Peyer's patch (tissue), 4 donors: ENCODE results near the gene THBS1. TPM values are rescaled to one million over a fixed set of nuclear protein-coding genes. Genes with fewer than 3 reads are reported as not detected.
A peak's percentile ranks its signal among the peaks of the same experiment; 100 is the strongest.

Experiments used
- DNase-seq, 3 donors: peaks; one replicate each; pipeline ENCODE4 v3.0.0-alpha.2; 2017 to 2019
- H3K27ac ChIP-seq, 4 donors: fragments of 200-600 bp; sonication (generic); one replicate each; pipeline ENCODE4 v1.5.1; 2016 to 2019
- H3K27me3 ChIP-seq, 2 donors: fragments of 200-600 bp; sonication (generic); one replicate each; pipeline ENCODE4 v1.5.1; 2019
- H3K36me3 ChIP-seq, 3 donors: fragments of 200-600 bp; sonication (generic); one replicate each; pipeline ENCODE4 v1.5.1; 2016 to 2019
- H3K4me1 ChIP-seq, 4 donors: fragments of 200-600 bp; sonication (generic); one replicate each; pipeline ENCODE4 v1.5.1; 2016 to 2019
- H3K4me3 ChIP-seq, 4 donors: fragments of 200-600 bp; sonication (generic); 1 replicate in 3 of 4; 2 replicates in 1 of 4; pipeline ENCODE4 v1.5.1; 2016 to 2019; ENCODE audit warnings: mild to moderate bottlenecking in 1 of 4
- H3K9me3 ChIP-seq, 4 donors: fragments of 200-600 bp; sonication (generic); one replicate each; pipeline ENCODE4 v1.5.1; 2016 to 2019; ENCODE audit warnings: mild to moderate bottlenecking in 1 of 4
- CTCF ChIP-seq, 6 experiments: fragments of 450-650 bp in 4 of 6; fragments of 200-600 bp in 2 of 6; sonication (generic) in 1 of 6; IDR thresholded peaks; one replicate each; pipeline ENCODE4 v1.5.1; 2017 to 2019; ENCODE audit warnings: antibody characterized with exemption in 6 of 6, mild to moderate bottlenecking in 3 of 6, moderate library complexity in 1 of 6
- POLR2A ChIP-seq, 2 donors: fragments of 450-650 bp; IDR thresholded peaks; one replicate each; pipeline ENCODE4 v1.5.1; 2017; ENCODE audit warnings: antibody characterized with exemption in 2 of 2, mild to moderate bottlenecking in 2 of 2, moderate library complexity in 2 of 2
- total RNA-seq, 4 donors: library from RNA; depleted of rRNA; stranded (reverse); fragments of >200 nt; gene quantifications; one replicate each; pipeline ENCODE4 v1.1.0, GENCODE V29; 2016

Gene THBS1
- total RNA-seq = 100 to 1,000 TPM in 3 of 4 donors, 10 to 100 TPM in 1; 68.7 to 784 (median 139) TPM

GRCh38 chr15:39580485-39581241, at the start of gene THBS1:
Gene THBS1 (plus strand): TSS chr15:39581079. CDS start chr15:39581858, 779 bp downstream.
- peaks cover 0 to 41% (median 0%) of the 10 kb centered on the region in 4 donors for H3K4me1 ChIP-seq
- H3K4me3 ChIP-seq = peak within 1 kb of the TSS; percentile 37 to 79 (median 60)
- TF ChIP-seq CTCF (IDR thresholded peaks at IDR 0.05) (no peak), POLR2A (IDR thresholded peaks at IDR 0.05) (peak; percentile 89 to 94)
- peak within 1 kb of the TSS; percentile 71 to 90 (median 82) for H3K27ac ChIP-seq
- H3K9me3 ChIP-seq = no peaks in the 10 kb centered on the region
- peak; percentile 44 to 89 (median 87) for DNase-seq
- H3K27me3 ChIP-seq = no peaks in the 10 kb centered on the region
- peaks cover 0 to 38% (median 0%) of the 10 kb centered on the region in 3 donors for H3K36me3 ChIP-seq

GRCh38 chr15:39534996-39535395, 45.9 kb upstream of the THBS1 start:
- H3K4me1 ChIP-seq = no peaks in the 10 kb centered on the region
- no peaks in the 10 kb centered on the region for H3K9me3 ChIP-seq
- no peak for DNase-seq
- TF ChIP-seq CTCF (IDR thresholded peaks at IDR 0.05) (no peak), POLR2A (IDR thresholded peaks at IDR 0.05) (no peak)
- H3K36me3 ChIP-seq = no peaks in the 10 kb centered on the region
- no peak overlapping the region for H3K27ac ChIP-seq
- no peaks in the 10 kb centered on the region for H3K27me3 ChIP-seq
- H3K4me3 ChIP-seq = no peak overlapping the region

GRCh38 chr15:39535466-39535865, 45.4 kb upstream of the THBS1 start:
- TF ChIP-seq POLR2A (IDR thresholded peaks at IDR 0.05) (no peak), CTCF (IDR thresholded peaks at IDR 0.05) (no peak)
- no peaks in the 10 kb centered on the region for H3K27me3 ChIP-seq
- no peak overlapping the region for H3K27ac ChIP-seq
- no peaks in the 10 kb centered on the region for H3K36me3 ChIP-seq
- no peak overlapping the region for H3K4me3 ChIP-seq
- DNase-seq = no peak
- H3K4me1 ChIP-seq = no peaks in the 10 kb centered on the region
- no peaks in the 10 kb centered on the region for H3K9me3 ChIP-seq

- Histone ChIP-seq H3K36me3 (no peaks in the 10 kb centered on the region), H3K27me3 (no peaks in the 10 kb centered on the region)
- DNase-seq = no peak
These were observed 41.9 kb upstream of the THBS1 start for GRCh38 chr15:39538936-39539335.

GRCh38 chr15:39539466-39539865, 41.4 kb upstream of the THBS1 start:
- Histone ChIP-seq H3K9me3 (peaks cover 0 to 2% (median 0%) of the 10 kb centered on the region in 4 donors), H3K27me3 (no peaks in the 10 kb centered on the region), H3K4me1 (no peaks in the 10 kb centered on the region), H3K4me3 (no peak overlapping the region), H3K36me3 (no peaks in the 10 kb centered on the region), H3K27ac (no peak overlapping the region)
- TF ChIP-seq CTCF (IDR thresholded peaks at IDR 0.05) (no peak), POLR2A (IDR thresholded peaks at IDR 0.05) (no peak)
- DNase-seq = no peak

More at GRCh38 chr15:39538936-39539335, 41.9 kb upstream of the THBS1 start:
- Histone ChIP-seq H3K27ac (no peak overlapping the region), H3K9me3 (no peaks in the 10 kb centered on the region), H3K4me3 (no peak overlapping the region), H3K4me1 (no peaks in the 10 kb centered on the region)
- TF ChIP-seq CTCF (IDR thresholded peaks at IDR 0.05) = no peak
- no peak for TF ChIP-seq POLR2A (IDR thresholded peaks at IDR 0.05)
